Bronchial epithelial cell (primary cell): Measurements from ENCODE around the gene RCC2. TPM values are rescaled to one million over a fixed set of nuclear protein-coding genes. Genes with fewer than 3 reads are reported as not detected.

Experiments used
- DNase-seq: peaks from one replicate; pipeline ENCODE4 v3.0.0-alpha.2; 2010; ENCODE audit warnings: low read depth
- FAIRE-seq: peaks from 2 replicates; lab custom pipeline; 2011; peaks lifted over from hg19 to GRCh38; lab: Jason Lieb, UNC
- H3K27me3 ChIP-seq: 2 replicates; pipeline ENCODE4 v1.5.1; 2011; ENCODE audit warnings: low read length; ENCODE audit not compliant: control insufficient read depth, insufficient read depth
- H3K36me3 ChIP-seq: 2 replicates; pipeline ENCODE4 v1.5.1; 2011; ENCODE audit warnings: low read length; ENCODE audit not compliant: control insufficient read depth, insufficient read depth
- H3K4me3 ChIP-seq: 2 replicates; pipeline ENCODE4 v1.5.1; 2011; ENCODE audit warnings: mild to moderate bottlenecking, low read depth, low read length, control low read depth
- CTCF ChIP-seq: IDR thresholded peaks from 2 replicates; pipeline ENCODE4 v1.5.1; 2011; ENCODE audit warnings: mild to moderate bottlenecking, moderate library complexity, low read length, control low read depth, inconsistent platforms; ENCODE audit not compliant: insufficient read depth, severe bottlenecking
- total RNA-seq: library from RNA; depleted of rRNA; stranded (reverse); fragments of >200 nt; gene quantifications from 2 replicates; pipeline ENCODE4 v1.2.1, GENCODE V29; 2014

The RCC2 gene
- total RNA-seq, 1 donor from 2014 or later, result 152 TPM

GRCh38 chr1:17427696-17428660, 11.5 kb downstream of the RCC2 start:
- TF ChIP-seq CTCF, result no peak
- DNase-seq (no peak), FAIRE-seq (no peak)
- Histone ChIP-seq H3K27me3 (no peaks in the 10 kb centered on the region), H3K36me3 (peaks cover 70% of the 10 kb centered on the region), H3K4me3 (no peak overlapping the region)

GRCh38 chr1:17425806-17426600, 13.5 kb downstream of the RCC2 start:
- no peak for FAIRE-seq
- Histone ChIP-seq H3K36me3 (peaks cover 68% of the 10 kb centered on the region), H3K27me3 (no peaks in the 10 kb centered on the region), H3K4me3 (no peak overlapping the region)
- no peak for TF ChIP-seq CTCF
- DNase-seq, result no peak

GRCh38 chr1:17423781-17424245, 15.7 kb downstream of the RCC2 start:
- DNase-seq, result no peak
- no peak for FAIRE-seq
- Histone ChIP-seq H3K36me3 (peaks cover 67% of the 10 kb centered on the region), H3K27me3 (no peaks in the 10 kb centered on the region), H3K4me3 (no peak overlapping the region)
- TF ChIP-seq CTCF, result no peak

- no peak for TF ChIP-seq CTCF
- FAIRE-seq (no peak), DNase-seq (no peak)
- Histone ChIP-seq H3K4me3 (no peak overlapping the region), H3K36me3 (peaks cover 57% of the 10 kb centered on the region), H3K27me3 (no peaks in the 10 kb centered on the region)
Observed at GRCh38 chr1:17422461-17422860, 17.0 kb downstream of the RCC2 start.

GRCh38 chr1:17420391-17420918, 19.0 kb downstream of the RCC2 start:
- FAIRE-seq (no peak), DNase-seq (no peak)
- Histone ChIP-seq H3K4me3 (no peak overlapping the region), H3K27me3 (no peaks in the 10 kb centered on the region), H3K36me3 (peaks cover 51% of the 10 kb centered on the region)
- TF ChIP-seq CTCF, result no peak
